BE2C (cell line): ENCODE results near the gene LRRC4C.

Source experiments
- DNase-seq: peaks from one replicate; pipeline ENCODE4 v3.0.0-alpha.2; 2020
- H3K27me3 ChIP-seq: fragments of 250-450 bp; sonication (Bioruptor Pico); 2 replicates; pipeline ENCODE4 v1.5.1; 2020; ENCODE audit warnings: mild to moderate bottlenecking
- H3K36me3 ChIP-seq: fragments of 250-450 bp; sonication (Bioruptor Pico); 2 replicates; pipeline ENCODE4 v1.5.1; 2020; ENCODE audit warnings: mild to moderate bottlenecking
- H3K4me1 ChIP-seq: fragments of 250-450 bp; sonication (Bioruptor Pico); 2 replicates; pipeline ENCODE4 v1.5.1; 2020
- H3K4me3 ChIP-seq: 2 replicates; pipeline ENCODE4 v1.5.1; 2011; ENCODE audit warnings: low read depth, low read length
- H3K9me3 ChIP-seq: fragments of 250-450 bp; sonication (Bioruptor Pico); 2 replicates; pipeline ENCODE4 v1.5.1; 2020
- TF ChIP-seq, protein P1 (sequence below): IDR thresholded peaks from 2 replicates; pipeline ENCODE4 v1.5.1; 2012; ENCODE audit warnings: mild to moderate bottlenecking, low read depth, low read length

The LRRC4C gene

DNA sequence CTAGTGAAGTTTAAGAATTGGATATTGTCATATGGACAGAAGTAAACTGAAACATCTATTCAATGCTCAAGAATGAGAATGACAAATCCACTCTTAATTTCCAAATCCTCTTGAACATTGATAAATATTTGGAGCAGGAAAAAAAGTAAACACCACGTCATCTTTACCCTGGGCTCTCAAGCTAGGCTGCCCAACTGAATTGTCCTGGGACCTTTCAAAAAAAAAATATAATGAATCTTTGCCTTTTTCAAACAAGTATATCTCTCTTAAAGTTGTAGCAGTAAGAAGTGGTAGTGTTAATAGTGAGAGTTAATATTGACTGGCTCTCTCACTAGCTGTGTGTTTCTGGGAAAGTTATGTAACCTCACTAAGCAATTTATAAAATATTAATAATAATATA, 374.3 kb downstream of the LRRC4C start:
- Histone ChIP-seq H3K4me3 (no peak overlapping the region), H3K9me3 (no peaks in the 10 kb centered on the region), H3K36me3 (no peaks in the 10 kb centered on the region), H3K27me3 (no peaks in the 10 kb centered on the region), H3K4me1 (no peaks in the 10 kb centered on the region)
- no peak for DNase-seq
- TF ChIP-seq, protein P1, sequence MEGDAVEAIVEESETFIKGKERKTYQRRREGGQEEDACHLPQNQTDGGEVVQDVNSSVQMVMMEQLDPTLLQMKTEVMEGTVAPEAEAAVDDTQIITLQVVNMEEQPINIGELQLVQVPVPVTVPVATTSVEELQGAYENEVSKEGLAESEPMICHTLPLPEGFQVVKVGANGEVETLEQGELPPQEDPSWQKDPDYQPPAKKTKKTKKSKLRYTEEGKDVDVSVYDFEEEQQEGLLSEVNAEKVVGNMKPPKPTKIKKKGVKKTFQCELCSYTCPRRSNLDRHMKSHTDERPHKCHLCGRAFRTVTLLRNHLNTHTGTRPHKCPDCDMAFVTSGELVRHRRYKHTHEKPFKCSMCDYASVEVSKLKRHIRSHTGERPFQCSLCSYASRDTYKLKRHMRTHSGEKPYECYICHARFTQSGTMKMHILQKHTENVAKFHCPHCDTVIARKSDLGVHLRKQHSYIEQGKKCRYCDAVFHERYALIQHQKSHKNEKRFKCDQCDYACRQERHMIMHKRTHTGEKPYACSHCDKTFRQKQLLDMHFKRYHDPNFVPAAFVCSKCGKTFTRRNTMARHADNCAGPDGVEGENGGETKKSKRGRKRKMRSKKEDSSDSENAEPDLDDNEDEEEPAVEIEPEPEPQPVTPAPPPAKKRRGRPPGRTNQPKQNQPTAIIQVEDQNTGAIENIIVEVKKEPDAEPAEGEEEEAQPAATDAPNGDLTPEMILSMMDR = no peak

DNA sequence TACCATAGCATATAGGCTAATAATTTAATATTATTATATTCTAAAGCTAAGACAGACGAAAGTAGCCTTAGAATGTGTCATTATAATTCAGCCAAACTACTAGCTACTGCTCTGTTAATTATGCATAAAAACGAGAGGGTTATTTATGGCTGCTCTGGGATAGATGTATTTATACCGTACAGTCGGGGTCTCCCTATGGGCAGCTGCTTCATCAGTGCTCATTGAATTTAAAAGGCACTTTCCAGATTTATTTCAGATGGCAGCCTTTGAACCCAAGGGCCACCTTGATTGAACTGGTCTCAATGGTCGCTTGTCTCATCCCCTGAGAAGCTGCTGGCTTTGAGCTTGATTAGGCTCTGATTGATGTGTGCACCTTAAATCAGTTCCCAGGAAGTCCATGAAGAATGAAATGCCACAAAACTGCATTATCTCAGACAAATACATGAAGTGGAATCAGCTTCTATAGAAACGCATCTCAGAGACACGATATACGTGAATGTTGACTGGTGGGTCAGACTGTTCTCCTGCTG, 377.6 kb downstream of the LRRC4C start:
- H3K9me3 ChIP-seq = no peaks in the 10 kb centered on the region
- no peaks in the 10 kb centered on the region for H3K4me1 ChIP-seq
- DNase-seq = no peak
- no peaks in the 10 kb centered on the region for H3K27me3 ChIP-seq
- H3K4me3 ChIP-seq = no peak overlapping the region
- no peaks in the 10 kb centered on the region for H3K36me3 ChIP-seq
- TF ChIP-seq, protein P1 = no peak

DNA sequence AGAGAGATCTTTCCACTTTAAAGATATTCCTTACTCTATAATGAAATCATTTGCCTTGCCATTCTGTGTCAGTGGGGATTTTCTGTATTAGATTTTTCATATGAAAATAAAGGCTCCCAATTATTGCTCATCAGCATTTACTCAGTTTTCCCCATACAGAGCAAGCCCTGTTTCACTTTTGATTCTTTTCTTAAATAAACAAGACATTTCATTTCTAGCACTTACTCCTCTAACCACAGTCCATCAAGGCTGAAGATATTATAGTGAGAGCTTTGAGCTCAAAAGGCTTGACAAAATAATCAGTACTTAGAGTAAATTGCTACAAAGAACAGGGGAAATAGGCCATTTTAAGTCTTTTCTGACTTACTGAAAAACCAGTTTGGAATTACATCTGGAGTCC, 385.1 kb downstream of the LRRC4C start:
- Histone ChIP-seq H3K4me3 (no peak overlapping the region), H3K27me3 (no peaks in the 10 kb centered on the region), H3K9me3 (no peaks in the 10 kb centered on the region), H3K36me3 (no peaks in the 10 kb centered on the region), H3K4me1 (no peaks in the 10 kb centered on the region)
- no peak for DNase-seq
- TF ChIP-seq, protein P1 = no peak

DNA sequence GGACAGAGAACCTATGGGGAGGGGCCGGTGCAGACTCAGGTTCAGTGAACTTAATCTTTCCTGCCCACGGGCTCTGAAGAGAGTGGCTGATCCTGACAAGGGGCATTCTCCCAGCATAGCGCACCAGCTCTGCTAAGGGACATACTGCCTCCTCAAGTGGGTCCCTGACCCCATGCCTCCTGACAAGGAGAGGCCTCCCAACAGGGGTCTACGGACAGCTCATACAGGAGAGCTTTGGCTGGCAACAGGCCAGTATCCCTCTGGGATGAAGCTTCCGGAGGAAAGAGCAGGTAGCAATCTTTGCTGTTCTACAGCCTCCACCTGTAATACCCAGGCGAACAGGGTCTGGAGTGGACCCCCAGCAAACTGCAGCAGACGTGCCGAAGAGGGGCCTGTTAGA, 394.0 kb downstream of the LRRC4C start:
- no peak for DNase-seq
- Histone ChIP-seq H3K36me3 (no peaks in the 10 kb centered on the region), H3K27me3 (no peaks in the 10 kb centered on the region), H3K4me1 (no peaks in the 10 kb centered on the region), H3K4me3 (no peak overlapping the region), H3K9me3 (no peaks in the 10 kb centered on the region)
- TF ChIP-seq, protein P1 = no peak

DNA sequence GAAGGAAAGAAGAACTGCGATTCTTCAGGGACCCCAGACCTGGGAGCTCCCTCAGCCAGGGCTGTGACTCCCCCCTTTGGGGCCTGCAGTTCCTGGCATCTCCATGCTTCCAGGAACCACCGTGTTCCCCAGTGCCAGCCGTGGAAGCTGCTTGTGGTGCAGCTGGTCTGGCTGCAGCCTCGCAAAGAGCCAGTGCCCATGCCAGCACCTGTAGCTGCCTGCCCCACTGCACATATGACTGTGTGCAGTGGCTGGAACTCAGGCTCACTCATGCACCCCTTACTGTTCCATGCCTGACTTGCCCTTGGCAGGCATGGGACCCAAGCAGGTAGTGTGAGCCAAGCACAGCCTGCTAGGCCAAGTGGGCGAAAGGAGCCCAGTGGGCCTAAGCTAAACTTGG, 401.3 kb downstream of the LRRC4C start:
- no peak for DNase-seq
- Histone ChIP-seq H3K9me3 (no peaks in the 10 kb centered on the region), H3K4me1 (no peaks in the 10 kb centered on the region), H3K4me3 (no peak overlapping the region), H3K36me3 (no peaks in the 10 kb centered on the region), H3K27me3 (no peaks in the 10 kb centered on the region)
- TF ChIP-seq, protein P1 = no peak

DNA sequence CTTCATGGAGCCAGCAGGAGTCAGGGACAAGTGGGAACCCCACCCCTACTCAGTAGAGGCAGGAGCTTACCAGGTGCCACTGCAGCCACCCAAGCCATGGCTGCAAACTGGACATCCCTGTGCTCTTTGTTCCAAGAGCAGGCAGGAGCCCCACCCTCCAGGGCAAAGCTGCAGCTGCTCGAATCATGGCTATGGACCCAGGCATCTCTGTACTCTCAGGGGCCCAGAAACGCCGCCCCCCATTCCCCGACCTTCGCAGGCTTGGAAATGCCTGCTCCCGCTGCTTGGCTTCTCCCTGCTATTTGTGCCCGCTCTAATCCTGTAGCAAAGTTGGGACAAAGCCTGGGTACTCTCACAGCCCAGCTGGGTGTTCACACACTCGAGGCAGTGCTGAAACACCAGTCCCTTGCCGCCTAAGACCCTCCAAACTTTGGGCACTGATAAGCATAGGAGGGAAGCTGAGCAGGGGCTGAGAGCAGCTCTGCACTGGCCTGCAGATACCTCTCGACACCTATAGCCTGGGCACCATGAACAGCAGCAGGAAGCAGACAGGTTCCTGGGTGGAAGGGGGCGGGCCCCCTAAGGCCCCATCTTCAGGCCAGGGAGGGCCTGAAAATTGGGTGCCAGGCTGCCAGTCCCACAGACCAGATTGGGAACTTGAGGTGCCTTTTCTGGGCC, 402.4 kb downstream of the LRRC4C start:
- no peaks in the 10 kb centered on the region for H3K9me3 ChIP-seq
- TF ChIP-seq, protein P1 = no peak
- no peak for DNase-seq
- H3K4me1 ChIP-seq = no peaks in the 10 kb centered on the region
- no peak overlapping the region for H3K4me3 ChIP-seq
- no peaks in the 10 kb centered on the region for H3K27me3 ChIP-seq
- no peaks in the 10 kb centered on the region for H3K36me3 ChIP-seq
